GM12872 (cell line): ENCODE results near the gene CAND1.

Experiments
- CTCF ChIP-seq: IDR thresholded peaks from 3 replicates; pipeline ENCODE4 v1.5.1; 2011; ENCODE audit warnings: low read depth, mild to moderate bottlenecking, low read length, moderate library complexity; ENCODE audit not compliant: insufficient read depth

CAND1 gene

GRCh38 chr12:67284561-67284960 is 15.4 kb downstream of the CAND1 start:
- TF ChIP-seq CTCF, result no peak

- no peak for TF ChIP-seq CTCF
Observed at GRCh38 chr12:67286257-67286656, 17.1 kb downstream of the CAND1 start.

GRCh38 chr12:67287311-67287710 is 18.2 kb downstream of the CAND1 start:
- no peak for TF ChIP-seq CTCF

GRCh38 chr12:67288561-67288960 is 19.4 kb downstream of the CAND1 start:
- TF ChIP-seq CTCF, result no peak

GRCh38 chr12:67290378-67290777 is 21.2 kb downstream of the CAND1 start:
- TF ChIP-seq CTCF, result no peak

- TF ChIP-seq CTCF, result no peak
Observed at GRCh38 chr12:67299526-67299925, 30.4 kb downstream of the CAND1 start.

GRCh38 chr12:67299926-67300325 is 30.8 kb downstream of the CAND1 start:
- no peak for TF ChIP-seq CTCF

- TF ChIP-seq CTCF, result no peak
Observed at GRCh38 chr12:67302162-67302561, 33.0 kb downstream of the CAND1 start.
